Measurements from ENCODE around the gene ARPC2.

GRCh38 chr2:218186355-218186766, 30.6 kb upstream of the ARPC2 start:
- TF ChIP-seq POLR2A (IDR thresholded peaks at IDR 0.05; ENCODE audit: low read depth, low read length) (no peak), POLR2AphosphoS5 (IDR thresholded peaks at IDR 0.05; ENCODE audit: low read depth, low read length) (no peak), TAF1 (IDR thresholded peaks at IDR 0.05; ENCODE audit: borderline replicate concordance, low read depth, low read length) (no peak)
